HEK293 (cell line): ENCODE results near the gene C19orf47.

ENCODE experiments used
- CTCF ChIA-PET: fragments of 350-600 bp; formaldehyde crosslinking; extraction: SDS; loops from one replicate; lab custom pipeline; 2021; ENCODE audit warnings: antibody characterized with exemption; lab: Yijun Ruan, JAX
- POLR2A ChIA-PET: fragments of 300-600 bp; formaldehyde crosslinking; extraction: SDS; loops from one replicate; lab custom pipeline; 2020; ENCODE audit warnings: antibody characterized with exemption, inconsistent platforms; lab: Yijun Ruan, JAX
- H3K27ac ChIP-seq: fragments of 200-500 bp; sonication (Bioruptor generic); 2 replicates; pipeline ENCODE4 v1.5.1; 2014; ENCODE audit warnings: low read depth, low read length, control low read depth, inconsistent platforms; ENCODE audit errors: extremely low read depth
- H3K36me3 ChIP-seq, 2 experiments: fragments of 200-500 bp in 1 of 2; sonication (Bioruptor generic) in 1 of 2; 1 replicate in 1 of 2; 2 replicates in 1 of 2; pipeline ENCODE4 v1.5.1; 2014 to 2017; ENCODE audit warnings: inconsistent platforms in 2 of 2, low read length in 2 of 2; ENCODE audit not compliant: control insufficient read depth in 2 of 2, insufficient read depth in 1 of 2
- H3K4me1 ChIP-seq: fragments of 200-500 bp; sonication (Bioruptor generic); 2 replicates; pipeline ENCODE4 v1.5.1; 2014; ENCODE audit warnings: mild to moderate bottlenecking, low read length, inconsistent platforms; ENCODE audit not compliant: control insufficient read depth, insufficient read depth
- H3K4me3 ChIP-seq: 2 replicates; pipeline ENCODE4 v1.5.1; 2011; ENCODE audit warnings: low read depth, mild to moderate bottlenecking, control low read depth, low read length, moderate library complexity
- H3K9me3 ChIP-seq: fragments of 200-500 bp; sonication (Bioruptor generic); 2 replicates; pipeline ENCODE4 v1.5.1; 2014; ENCODE audit warnings: low read depth, low read length, inconsistent platforms; ENCODE audit not compliant: control insufficient read depth, insufficient read depth
- FEZF1 ChIP-seq: fragments of 450-650 bp; formaldehyde crosslinking; IDR thresholded peaks from 2 replicates; pipeline ENCODE4 v1.5.1; 2016; ENCODE audit warnings: missing biosample characterization, missing genetic modification characterization
- ZBTB10 ChIP-seq: fragments of 450-650 bp; formaldehyde crosslinking; IDR thresholded peaks from 2 replicates; pipeline ENCODE4 v1.5.1; 2016; ENCODE audit warnings: missing biosample characterization, missing genetic modification characterization
- ZNF280D ChIP-seq: fragments of 450-650 bp; formaldehyde crosslinking; IDR thresholded peaks from 2 replicates; pipeline ENCODE4 v1.5.1; 2016; ENCODE audit warnings: missing biosample characterization, missing genetic modification characterization
- ZNF341 ChIP-seq: fragments of 450-650 bp; formaldehyde crosslinking; IDR thresholded peaks from 2 replicates; pipeline ENCODE4; 2016; ENCODE audit warnings: low read depth, missing biosample characterization, missing genetic modification characterization

C19orf47 gene

GRCh38 chr19:40270362-40271089 lies 77.7 kb downstream of the C19orf47 start:
- no peaks in the 10 kb centered on the region for H3K9me3 ChIP-seq
- H3K27ac ChIP-seq: no peak overlapping the region
- peaks cover 13% of the 10 kb centered on the region for H3K4me1 ChIP-seq
- CTCF ChIA-PET: interaction anchor here (0.6 to 0.9 kb wide), 5 partner anchors 28 to 624 kb away, joined by 3 read pairs; no protein-coding TSS in a partner anchor
- TF ChIP-seq FEZF1 (tag by site-specific recombination): no peak
- TF ChIP-seq ZNF341 (tag by site-specific recombination): no peak
- peak; percentile 25; the same call in 1 of the 2 replicates for TF ChIP-seq ZNF280D
- TF ChIP-seq ZBTB10 (tag by site-specific recombination): 0 out of 2 replicates have a peak, but pooled peaks have one; percentile 21
- no peak overlapping the region for H3K4me3 ChIP-seq
- peaks cover 33 to 37% of the 10 kb centered on the region in 2 experiments; a peak in 2 of 3 replicates for H3K36me3 ChIP-seq
- POLR2A ChIA-PET: interaction anchor here (1.1 to 1.4 kb wide), 2 partner anchors 8 to 180 kb away, joined by 3 to 5 read pairs; partner anchors contain the start of gene ZNF780A
